Ureter (tissue), 1 donor: ENCODE results near the gene FRZB. TPM values are rescaled to one million over a fixed set of nuclear protein-coding genes. Genes with fewer than 3 reads are reported as not detected.

Source experiments
- DNase-seq: peaks from one replicate; pipeline ENCODE4 v3.0.0-alpha.2; 2020; ENCODE audit warnings: low spot score
- total RNA-seq: library from RNA; stranded (reverse); gene quantifications from one replicate; pipeline ENCODE4 v1.2.4, GENCODE V29; 2023
- donor health status: DM: yes; HTN: yes; CAD: no.

Gene FRZB
- total RNA-seq, 1 donor from 2014 or later, result 11.8 TPM

DNA sequence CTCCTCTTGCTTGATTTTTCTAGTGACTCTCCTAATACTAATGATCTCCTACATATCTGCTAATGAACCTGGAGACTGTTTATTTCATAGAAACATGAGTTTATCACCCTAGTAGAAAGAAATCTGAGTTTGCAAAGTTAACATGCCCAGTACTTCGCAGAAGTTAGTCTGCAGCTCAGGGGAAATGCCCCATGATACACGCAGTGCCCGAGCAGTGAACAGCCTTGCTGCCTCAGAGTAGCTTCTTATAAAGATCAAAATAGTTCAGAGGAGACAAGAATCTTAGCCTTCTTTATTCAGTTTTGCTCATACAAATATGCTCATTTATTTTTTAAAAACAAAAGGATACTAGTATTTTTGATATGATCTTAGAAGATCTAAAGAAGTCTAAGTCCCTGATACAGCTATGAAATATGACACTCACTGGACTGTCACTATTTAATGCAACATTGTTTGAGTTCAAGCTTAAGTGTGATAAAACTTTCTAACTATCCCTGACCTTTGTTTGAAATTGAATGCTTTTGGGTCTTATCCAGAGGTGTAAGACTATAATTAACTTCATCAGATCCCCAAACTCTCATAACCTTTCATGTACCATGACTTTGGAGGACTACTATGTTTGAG lies 20.5 kb downstream of the FRZB start:
- DNase-seq, result no peak

DNA sequence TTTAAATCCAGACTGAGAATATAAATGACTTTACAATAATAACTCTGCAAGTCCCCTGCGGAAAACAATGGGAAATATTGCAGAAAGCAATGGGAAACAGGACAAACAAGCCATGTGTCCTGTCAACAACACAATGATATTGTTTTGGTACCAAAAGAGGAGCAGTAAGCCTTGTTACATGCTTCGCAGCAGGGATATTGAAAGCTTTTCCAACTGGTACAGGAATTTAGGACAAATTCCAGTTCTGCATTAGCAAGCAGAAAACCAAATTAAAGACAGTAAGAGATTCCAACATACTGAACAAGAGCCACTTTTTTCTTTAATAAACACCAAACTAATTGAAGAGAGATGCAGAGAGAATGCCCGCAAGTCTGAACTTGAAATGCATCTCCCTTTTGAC lies 30.0 kb downstream of the FRZB start:
- DNase-seq, result no peak

DNA sequence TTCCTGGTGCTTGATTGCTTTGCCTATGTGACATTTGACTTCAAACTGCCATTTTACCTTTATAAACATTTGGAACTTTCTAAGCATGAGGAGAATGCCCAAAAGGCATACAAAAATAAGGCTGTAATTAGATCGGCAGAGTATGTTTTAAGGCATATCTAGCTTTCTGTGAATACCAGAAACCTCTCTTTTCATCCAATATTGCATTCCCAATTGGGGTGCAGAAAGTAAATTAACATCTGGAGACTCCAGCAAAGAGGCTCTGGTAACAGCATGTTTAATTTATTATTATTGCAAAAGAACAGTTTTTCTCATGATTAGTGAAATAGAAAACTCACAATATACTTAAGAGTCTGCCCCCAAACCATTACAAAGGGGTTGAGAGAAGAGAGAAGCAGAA lies 32.1 kb downstream of the FRZB start:
- DNase-seq, result no peak

DNA sequence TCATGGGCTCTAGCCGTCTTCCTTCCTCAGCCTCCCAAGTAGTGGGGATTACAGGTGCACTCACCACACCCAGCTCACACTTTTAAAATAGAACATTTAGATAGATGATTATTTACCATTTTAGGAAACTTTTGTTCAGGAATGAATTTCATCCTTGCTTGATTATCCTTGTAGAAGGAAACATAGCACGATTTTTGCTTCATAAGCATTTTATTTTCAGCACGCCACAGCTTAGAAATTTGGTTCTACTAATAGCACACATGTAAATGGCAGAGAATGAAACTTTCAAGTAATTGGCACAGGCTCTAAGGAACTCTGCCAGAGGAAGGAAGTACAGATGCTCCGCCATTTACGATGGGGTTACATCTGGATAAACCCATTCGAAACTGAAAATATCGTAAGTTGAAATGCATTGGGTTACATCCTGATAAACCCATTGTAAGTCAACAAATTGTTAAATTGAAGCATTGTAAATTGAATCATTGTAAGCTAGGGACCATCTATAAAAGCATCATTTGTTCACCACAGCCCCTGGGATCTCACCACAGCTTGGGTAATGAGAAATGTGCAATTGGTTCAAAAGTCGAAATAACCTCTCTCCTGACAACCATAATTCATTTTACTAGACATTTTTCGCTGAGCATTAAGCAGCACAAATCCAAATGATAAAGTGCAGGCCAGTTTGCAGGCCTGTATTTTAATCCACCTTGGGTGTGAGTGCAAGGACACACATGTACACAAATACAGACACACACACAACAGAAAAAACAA lies 33.2 kb downstream of the FRZB start:
- no peak for DNase-seq

DNA sequence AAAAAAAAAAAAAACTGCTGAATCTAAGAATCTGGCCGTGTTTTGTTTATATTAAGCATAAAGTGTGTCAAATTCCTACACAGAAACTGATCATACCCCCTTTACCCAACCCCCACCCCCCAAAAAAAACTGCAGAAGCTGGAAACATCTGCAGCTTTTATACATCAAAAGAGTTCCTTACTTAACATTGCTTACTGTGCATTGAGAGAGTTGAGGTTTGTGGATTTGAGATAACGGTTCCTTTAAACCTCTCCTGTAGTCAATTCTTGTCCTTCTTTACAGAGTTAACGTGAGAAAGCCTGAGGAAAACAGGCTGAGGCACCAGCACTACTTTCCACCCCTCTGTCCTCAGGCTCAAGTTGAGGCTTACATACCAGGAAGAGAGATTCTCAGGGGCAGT lies 34.5 kb downstream of the FRZB start:
- DNase-seq, result no peak

DNA sequence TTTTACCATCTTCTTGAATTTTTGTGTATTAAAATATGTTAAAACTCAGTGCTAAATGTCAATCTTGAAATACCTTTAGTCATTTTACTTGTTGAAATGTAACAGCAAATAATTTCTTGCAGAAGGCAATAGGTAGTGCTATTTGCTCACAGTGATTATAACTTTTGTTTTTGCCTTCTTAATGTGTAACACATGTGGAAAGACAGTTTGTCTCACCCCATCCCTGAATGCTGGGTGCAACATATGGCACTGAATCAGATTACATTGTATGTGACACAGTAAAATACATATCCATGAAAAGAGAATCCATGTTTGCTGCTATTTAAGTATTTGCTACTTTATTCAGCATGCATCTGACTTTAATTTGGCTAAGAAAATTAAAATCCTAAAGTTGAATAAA lies 35.3 kb downstream of the FRZB start:
- DNase-seq, result no peak

DNA sequence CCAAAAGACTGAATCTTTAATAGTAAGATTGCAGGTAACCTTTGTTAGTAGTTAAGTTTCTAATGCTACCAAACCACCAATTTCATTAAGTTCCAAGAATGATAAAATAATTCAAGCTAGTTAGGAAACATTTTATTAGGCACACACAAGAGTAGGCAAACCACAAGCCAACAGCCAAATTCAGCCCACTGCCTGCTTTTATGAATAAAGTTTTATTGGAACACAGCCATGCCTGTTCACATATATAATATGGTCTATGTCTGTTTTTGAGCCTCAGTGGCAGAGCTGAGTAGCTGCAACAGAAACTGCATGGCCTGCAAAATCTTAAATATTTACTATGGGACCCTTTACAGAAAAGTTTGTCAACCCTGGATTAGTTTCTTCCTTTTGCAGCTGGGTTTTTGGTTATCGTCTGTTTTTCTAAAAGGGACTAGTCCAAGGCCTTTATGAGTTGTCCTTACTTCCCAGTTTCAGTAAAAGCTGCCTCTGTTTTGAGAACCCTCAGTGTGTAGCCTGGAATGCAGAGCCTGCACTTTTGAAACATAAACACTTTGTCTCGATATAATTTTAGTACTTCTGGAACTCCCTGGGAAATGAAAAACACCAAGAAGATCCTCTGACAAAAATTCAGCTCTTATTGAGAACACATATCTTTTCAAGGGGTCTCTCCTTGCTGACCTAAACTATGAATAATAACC lies 39.1 kb downstream of the FRZB start:
- no peak for DNase-seq

DNA sequence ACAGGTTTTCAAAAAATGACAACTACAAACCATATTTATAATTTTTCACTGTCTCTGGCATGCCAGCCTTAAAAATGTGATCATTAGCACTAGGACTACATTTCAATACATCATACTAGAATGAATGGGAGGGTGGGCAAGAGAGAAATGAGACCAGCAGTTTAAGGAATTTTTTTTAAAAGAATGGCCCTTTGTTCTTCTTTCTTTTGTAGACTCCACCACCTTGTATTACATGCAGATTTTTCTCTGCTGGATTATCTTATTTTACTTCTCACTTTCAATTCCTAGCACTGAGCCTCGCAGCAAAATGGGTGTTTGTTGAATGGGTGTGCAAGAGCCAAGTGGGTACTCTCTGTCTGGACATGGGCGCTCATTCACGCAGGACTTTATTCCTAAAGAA lies 39.9 kb downstream of the FRZB start:
- DNase-seq, result no peak

DNA sequence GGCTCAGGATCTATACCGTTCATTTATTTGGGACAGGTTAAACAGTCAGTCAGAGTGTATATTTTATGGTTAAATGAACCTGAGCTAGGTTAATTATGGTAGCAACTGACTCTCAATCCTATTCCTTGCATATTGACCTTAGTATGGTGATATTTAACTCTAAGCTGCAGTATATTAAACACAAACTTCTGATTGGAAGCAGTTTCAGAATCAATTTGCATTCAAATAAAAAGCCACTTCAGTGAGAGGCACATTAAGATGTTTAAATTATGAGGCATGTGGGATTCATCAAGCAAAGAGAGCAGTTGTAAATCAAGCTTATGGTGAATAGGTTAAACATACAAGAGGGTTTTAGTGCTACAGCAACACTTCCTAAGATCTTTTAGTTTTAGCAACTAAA lies 40.4 kb downstream of the FRZB start:
- DNase-seq, result no peak

DNA sequence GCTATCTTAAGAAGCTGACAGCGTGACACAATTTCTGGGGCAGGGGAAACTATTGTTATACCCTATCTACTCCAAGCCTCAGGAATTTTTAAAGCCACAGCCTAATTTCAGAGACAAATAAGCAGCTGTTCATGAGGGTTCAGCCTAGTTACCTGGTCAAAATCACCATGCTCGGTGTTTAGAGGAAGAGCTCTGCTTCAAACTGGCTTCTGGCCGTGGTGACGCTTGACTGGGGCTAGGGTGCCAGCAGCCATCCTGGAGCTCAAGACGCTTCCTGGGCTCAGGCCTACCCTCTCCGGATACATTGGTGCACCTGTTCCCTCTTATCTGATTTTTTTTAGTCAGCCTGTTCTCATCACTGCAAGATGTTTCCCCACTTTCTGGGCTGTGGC lies 41.7 kb downstream of the FRZB start:
- no peak for DNase-seq

DNA sequence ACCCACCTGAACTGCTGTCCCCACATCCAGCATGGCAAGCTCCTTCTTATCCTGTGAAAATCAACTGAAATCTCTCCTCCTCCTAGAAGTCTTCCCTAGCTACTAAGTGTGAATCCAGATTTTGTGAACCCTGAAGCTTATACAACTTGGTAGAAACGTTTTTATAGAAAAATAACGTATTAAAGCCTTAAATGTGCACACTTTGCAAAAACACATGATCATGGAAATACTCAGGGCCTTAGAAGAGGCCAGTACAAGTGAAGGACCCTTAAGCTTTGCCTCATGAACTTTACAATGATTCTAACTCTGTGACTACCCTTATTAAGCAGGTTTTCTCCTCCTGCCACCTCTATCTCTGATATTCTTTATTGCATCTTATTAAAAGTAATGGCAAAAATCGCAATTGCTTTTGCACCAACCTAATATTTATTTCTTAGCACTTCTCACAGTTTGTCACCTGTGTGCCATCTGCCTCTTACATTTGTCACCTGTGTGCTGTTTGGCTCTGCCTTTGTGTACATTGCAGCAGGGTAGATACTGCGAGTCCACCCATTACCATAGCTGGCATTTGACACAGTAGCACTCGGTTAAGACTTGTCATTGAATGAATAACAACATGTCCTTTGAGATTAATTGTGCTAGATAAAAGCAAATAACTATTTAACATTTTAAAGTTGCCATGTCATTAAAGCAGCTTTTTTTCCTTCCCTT lies 42.2 kb downstream of the FRZB start:
- DNase-seq, result no peak

DNA sequence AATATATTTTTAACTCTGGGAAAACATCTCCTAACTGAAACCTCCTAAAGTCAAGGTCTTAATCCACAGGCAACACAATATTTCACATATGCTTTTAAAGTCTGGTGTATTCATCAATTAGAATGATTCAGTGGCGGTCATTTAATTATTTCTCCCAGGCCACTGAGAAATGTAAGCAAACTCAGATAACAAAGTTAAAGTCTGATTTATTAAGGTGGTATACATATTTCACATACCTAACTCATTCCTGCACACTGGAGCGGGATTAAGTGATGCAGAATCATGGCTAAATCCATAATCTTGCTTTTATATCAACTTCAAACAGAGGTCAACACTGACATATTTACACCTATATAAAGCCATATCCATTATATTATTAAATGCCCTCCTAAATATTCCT lies 43.7 kb downstream of the FRZB start:
- DNase-seq, result no peak

DNA sequence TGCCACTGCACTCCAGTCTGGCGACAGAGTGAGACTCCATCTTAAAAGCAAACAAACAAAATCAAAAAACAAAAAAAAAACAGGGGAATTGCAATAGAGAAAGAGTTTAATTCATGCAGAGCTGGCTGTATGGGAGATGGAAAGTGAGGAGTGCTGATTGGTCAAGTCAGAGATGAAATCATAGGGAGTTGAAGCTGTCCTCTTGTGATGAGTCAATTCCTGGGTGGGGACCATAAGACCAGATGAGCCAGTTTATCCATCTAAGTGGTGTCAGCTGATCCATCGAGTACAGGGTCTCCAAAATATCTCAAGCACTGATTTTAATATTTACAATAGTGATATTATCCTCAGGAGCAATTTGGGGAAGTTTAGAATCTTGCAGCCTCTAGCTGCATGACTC lies 45.3 kb downstream of the FRZB start:
- no peak for DNase-seq

DNA sequence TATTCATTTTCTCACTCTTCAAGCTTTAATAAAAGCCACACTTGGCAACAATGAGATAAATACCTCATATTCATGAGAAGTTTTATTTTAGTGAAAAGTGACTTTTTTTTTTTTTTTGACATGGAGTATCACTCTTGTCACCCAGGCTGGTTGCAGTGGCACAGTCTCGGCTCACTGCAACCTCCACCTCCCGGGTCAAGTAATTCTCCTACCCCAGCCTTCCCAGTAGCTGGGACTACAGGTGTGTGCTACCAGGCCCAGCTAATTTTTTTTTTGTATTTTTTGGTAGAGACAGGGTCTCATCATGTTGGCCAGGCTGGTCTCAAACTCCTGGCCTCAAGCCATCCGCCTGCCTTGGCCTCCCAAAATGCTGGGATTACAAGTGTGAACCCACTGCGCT lies 47.0 kb downstream of the FRZB start:
- no peak for DNase-seq

DNA sequence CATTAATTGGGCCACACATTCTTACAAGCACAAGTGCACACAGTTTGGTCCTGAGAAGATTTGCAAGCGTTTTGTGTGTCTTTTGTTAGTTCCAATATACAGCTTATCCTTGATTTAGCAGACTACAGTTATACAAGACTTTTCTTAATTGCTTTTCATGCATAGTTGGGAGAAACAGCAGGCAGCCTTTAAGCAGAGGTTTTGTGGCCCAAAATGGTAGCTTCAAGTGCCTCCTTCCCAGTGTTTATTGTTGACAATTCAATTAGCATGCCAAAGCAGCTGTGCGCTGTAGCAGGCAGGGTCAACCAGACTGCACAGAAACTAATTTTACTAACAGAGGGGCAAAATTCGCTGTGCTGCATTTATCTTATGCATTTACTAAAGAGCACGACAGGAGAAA lies 47.5 kb downstream of the FRZB start:
- no peak for DNase-seq

DNA sequence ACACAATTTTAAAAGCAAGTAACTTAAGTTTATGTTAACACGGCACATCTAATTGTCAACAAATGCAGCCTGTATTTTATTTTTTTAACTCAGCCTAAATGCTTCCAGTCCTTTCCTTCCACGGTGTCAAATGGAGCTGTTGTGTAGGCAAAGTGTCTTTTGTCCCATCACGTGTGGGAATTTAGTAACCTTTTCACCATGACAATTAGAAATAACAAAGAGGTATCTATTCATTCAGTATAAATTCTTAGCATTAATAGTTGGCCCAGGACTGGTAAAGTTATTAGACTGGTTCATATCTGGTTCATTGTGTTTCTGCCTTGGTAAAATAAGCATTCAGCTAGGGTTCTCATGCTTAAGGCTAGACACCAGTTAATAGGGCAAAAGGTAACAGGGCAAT lies 47.9 kb downstream of the FRZB start:
- no peak for DNase-seq

DNA sequence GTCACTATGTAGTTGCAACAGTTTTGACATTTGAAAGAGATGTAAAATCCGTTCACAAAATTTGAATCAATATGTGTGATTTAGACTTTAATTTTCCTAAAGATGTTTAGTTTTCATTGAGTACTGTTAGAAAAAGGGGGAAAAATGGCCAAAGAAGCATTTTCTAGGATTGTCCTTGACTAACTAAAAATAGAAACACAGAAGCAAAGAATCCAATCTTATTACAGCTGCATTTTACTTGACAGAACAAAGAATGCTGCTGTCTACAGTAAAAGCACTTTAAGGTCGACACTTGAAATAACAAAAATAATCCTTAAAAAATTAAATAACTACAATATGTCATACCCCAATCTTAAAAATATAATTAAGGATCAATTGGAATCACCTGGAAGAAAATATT lies 48.9 kb downstream of the FRZB start:
- no peak for DNase-seq

DNA sequence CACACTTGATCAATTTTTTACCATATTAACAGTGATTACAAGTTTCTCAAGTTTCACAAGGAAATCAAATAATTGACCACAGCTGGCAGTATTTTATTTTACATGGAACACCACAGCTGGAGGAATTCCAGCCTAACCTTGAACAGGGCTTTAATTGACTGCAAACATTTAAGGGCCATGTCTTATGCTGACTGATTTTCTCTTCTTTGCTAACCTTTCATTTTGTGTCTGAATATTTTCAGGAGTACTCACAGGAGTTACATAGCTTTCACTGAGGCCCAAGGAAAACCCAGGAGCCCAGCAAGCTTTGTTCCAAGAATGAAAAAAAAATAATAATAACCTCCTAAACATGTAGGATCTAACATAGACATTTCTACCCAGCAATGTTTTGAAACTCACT lies 49.6 kb downstream of the FRZB start:
- DNase-seq, result no peak

DNA sequence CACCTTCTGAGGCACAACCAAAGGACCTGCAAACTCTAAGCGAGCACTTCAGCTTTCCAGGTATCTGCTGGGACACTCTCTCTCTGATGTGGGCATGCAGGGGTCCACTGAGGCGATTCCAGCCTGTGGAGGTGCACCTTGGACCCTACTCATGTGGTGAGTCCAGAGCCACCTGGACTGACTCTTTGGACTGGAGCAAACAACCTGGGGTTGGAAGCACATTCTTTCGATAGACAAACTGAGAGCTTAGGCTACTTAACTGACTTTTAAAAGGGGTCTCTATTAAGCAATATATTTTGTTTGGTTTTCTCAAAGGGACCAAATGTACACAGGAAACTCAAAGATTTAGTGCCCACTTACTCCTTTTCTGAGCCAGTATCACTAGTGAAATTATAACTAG lies 51.6 kb downstream of the FRZB start:
- no peak for DNase-seq

DNA sequence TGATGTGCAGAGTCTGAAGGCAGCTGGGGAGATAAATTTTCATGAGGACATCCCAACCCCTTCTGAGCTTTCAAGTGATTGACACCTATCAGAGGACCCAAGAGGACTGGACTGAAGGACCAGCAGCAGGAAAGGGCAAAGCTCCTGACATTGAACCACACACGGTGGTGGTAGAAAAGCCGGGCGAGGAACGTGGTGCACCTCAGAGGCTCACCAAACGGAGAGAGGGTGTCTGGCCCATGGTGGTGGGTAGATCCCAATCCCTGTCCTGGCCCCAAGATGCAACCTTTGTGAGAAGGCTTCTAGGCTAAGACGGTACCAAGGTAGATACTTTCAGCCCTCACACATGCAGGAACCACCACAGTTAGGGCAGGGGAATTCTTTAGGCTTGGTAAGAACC lies 52.1 kb downstream of the FRZB start:
- DNase-seq, result no peak

DNA sequence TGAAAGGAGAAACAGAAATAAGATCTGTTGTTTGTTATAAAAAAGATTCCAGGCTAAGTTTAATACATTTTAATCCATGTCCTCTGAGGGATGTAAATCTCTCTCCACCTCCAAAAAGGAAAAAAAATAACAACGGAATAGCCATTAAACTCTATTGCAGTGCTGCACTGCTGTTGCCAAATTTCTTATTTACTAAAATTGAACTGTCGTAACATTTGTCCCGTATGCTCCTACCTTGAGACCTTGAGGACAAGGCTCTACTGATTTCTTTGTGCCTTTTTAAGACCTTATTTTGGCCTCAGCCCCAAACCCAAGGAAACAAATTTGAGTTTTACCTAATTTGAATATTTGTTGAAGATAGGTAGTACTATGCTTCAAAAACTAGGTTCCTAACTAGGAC lies 56.4 kb downstream of the FRZB start:
- no peak for DNase-seq

DNA sequence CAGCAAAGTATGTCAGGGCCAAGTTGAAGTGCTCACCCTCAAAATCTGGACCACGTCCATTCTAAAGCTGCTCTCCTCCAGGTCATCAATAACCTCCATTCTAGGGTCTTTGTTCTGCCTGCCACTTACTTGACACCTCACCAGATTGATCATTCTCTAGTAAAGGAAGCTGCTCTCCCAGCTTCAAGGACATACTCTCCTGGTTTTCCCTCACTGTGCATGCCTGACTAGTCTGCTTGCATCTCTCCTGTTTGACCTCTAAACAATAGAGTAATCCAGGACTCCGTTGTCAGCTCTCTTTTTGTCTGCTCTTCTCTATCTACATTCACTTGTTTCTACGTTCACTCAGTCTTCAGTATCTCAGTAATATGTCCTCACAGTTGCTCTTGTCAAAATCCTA lies 59.1 kb downstream of the FRZB start:
- DNase-seq, result no peak

DNA sequence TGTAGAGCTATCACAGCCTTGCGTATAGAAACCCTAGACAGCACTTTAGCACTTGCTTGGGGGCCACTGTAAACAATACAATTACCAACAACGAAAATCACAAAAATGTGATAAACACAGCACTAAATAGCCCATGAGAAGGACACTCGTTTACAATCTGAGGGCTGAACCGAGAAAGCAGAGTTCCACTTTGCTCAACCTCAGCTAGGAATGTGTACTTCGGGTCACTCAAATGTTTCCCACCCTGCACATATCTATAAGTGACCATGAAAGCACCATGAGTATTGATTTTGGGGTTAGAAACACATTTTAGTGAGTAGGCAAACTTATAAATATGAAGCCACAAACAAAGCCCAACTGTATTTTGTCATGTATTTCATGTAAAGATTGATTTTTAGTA lies 62.3 kb downstream of the FRZB start:
- DNase-seq, result no peak
